GM21515 (cell line): ENCODE results near the gene PRRC2B.

Experiments used
- ATAC-seq: cut with Tn5 transposase; IDR thresholded peaks from one replicate; pipeline ENCODE4 v1.9.1; 2021; ENCODE audit not compliant: unreplicated experiment

PRRC2B gene

GRCh38 chr9:131484560-131485185 is 90.8 kb downstream of the PRRC2B start:
- no peak for ATAC-seq

DNA sequence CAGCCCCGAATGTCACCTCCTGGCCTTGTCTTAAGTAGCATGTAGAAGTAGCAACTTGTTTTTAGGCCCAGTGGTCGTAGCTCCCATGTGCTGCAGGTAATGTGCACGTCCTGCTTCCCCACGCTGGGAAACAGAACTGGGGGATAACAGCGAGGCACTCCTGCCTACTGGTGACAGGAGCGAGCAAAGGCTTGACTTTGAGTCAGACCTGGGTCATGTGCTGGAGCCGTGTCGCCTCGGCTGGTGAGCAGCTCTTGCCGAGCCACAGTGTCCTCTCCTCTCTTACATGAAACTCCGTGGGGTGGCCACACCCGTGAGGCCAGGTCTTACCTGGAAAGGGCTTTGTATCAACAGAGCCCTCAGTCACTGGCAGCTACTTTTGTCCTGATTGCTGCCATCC is 91.3 kb downstream of the PRRC2B start:
- no peak for ATAC-seq

- no peak for ATAC-seq
Measured at GRCh38 chr9:131485728-131486422, 92.0 kb downstream of the PRRC2B start.

DNA sequence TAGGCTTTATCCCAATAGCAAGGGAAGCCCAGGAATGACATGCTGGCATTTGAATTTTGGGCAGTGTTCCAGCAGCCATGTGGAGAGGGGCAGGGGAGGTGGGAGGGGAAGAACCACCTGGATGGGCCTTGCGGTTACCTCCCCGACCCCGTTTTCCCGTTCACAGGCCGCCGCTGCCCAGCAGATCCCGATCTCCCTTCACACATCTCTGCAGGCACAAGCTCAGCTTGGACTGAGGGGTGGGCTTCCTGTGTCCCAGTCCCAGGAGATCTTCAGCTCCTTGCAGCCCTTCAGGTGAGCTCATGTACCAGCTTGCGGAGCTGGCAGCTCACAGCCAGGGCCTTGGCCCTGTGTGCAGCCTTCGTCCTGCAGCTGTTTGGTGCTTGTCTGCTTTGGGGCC is 93.1 kb downstream of the PRRC2B start:
- ATAC-seq: no peak

DNA sequence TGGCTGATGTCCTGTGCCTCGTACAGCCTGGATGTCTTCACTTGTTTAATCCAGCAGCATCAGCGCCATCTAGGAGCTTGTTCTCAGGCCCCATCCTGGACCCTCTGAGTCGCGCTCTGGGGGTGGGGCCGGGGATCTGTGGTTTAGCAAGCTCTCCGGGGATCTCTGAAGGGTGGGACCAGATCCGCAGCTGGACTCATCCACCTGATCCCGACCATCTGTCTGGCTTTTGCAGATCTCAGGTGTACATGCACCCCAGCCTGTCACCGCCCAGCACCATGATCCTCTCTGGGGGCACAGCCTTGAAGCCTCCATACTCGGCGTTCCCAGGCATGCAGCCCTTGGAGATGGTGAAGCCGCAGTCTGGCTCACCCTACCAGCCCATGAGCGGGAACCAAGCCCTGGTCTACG is 93.7 kb downstream of the PRRC2B start:
- no peak for ATAC-seq

- no peak for ATAC-seq
Measured at GRCh38 chr9:131490514-131490913, 96.6 kb downstream of the PRRC2B start.

GRCh38 chr9:131491001-131491710 is 97.3 kb downstream of the PRRC2B start:
- ATAC-seq: no peak

GRCh38 chr9:131492070-131492469 is 98.2 kb downstream of the PRRC2B start:
- ATAC-seq: no peak

- ATAC-seq: no peak
Measured at GRCh38 chr9:131494296-131494870, 100.5 kb downstream of the PRRC2B start.

- ATAC-seq: no peak
Measured at GRCh38 chr9:131495785-131496184, 101.9 kb downstream of the PRRC2B start.

DNA sequence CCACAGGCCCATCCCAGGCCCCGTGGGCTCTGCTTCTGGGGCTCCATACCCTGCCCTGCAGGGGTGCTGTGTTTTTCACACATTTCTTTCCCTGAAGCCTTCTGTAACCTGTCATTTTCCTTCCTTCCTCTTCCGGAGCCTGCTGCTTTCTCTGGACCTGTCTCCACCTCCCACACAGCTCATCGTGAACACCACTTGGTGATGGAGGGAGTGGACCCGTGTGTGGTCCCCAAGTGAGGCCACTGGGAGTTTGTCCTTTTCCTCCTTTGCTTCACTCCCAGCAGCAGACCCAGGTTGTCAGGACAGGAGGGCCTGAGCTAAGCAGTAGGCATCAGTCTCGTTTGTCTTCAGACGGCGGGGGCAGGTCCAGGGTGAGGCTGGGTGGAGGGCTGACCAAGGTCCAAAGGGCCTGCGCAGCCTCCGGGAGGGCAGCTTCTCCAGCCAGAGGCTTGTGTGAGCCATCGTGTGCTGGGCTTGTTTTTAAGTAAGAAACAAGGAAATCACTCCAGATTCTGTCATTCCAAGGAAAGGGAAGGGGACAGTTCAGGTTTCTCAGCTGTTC is 103.0 kb downstream of the PRRC2B start:
- ATAC-seq: no peak

DNA sequence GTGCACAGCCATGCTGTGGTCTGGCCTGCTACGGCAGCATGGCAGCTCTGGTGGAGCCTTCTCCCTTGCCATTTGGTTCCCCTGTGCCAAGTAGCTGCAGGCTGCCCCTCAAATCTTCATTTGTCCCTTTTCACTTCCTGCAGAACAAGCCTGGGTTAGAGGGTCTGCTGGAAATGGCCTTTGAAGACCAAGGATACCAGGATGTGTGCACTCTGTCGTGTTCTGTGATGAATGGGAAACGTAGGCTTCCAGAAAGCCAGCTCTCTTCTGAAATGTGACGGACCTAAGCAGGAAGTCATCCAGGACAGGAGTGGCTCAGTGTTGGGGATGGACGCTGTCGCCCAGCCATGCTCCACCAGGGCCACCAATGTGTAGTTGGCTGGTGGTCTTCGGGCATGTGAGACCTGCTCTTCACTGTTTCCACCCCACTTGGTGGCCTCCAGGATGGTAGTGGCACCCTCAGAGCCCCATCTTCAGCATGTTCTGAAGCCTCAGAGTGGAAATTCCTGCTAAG is 105.4 kb downstream of the PRRC2B start:
- ATAC-seq: no peak

GRCh38 chr9:131500377-131500776 is 106.5 kb downstream of the PRRC2B start:
- no peak for ATAC-seq

DNA sequence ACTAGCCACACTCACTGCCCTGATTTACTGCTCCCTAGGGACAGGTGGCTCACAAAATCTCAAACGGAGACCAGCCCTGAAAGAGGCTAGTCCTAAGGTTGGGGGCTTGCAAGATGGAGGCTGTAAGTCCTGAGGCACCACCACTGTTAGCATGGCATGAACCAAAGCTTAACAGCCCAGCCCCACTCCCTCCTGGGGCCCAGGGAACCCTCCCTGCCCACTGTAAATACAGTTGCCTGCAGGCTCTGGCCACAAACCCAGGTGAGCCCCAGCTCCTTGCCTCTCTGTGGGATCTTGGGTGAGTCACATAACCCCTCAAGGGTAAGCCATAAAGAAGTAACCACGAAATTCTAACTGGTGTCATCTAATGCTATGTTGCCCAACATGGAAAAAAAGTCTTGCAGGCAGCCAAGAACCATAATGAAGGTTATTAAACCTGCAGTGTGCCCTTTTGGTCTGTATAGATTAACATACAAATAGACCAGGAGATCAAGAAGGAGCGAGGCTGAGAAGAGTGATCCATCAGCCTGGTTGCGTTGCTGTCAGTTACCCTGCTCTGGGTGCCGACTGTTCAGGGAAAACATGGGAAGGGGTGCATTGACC is 107.2 kb downstream of the PRRC2B start:
- ATAC-seq: no peak

GRCh38 chr9:131502781-131503625 is 109.1 kb downstream of the PRRC2B start, which contains the start of gene POMT1:
POMT1 (plus strand) TSS chr9:131502918; CDS start chr9:131504219, 1,301 bp downstream.
- ATAC-seq: no peak

DNA sequence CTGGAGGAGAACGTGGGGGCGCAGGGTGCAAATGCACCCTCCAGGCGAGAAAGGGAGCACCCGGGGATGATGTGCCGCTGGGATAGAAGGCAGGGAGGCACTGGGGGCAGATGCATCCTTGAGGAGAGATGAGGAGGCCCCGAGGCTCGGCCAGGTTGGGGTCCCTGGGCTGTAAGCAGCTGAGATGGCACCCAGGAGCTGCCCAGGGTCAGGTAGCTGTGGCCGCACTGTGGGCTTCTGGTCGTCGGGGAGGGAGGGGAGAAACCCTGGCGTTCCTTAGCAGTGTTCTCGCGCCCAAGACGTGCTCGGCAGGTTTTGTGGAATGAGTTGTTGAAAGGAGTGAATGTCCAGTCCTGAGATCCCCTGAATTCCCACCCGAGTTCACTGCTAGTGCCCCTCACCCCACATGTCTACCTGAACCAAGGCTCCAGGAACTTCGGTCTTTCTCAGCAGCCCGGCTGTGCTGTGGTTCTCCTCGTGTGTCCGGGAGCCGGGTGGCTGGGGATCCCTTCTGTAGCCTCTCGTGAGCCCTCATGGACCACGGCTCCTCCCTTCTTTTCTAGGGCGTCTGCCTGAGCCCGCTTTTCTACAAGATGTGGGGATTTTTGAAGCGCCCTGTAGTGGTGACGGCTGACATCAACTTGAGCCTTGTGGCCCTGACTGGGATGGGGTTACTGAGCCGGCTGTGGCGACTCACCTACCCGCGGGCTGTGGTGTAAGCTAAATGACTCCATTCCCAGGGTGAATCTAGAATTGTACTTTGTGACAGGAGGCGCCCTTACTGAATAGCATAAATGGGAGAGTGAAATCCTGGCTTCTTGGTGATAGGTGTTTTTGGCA is 110.0 kb downstream of the PRRC2B start:
- no peak for ATAC-seq

GRCh38 chr9:131505012-131505411 is 111.1 kb downstream of the PRRC2B start:
- ATAC-seq: no peak

GRCh38 chr9:131511416-131511815 is 117.5 kb downstream of the PRRC2B start:
- ATAC-seq: no peak

GRCh38 chr9:131511880-131512279 is 118.0 kb downstream of the PRRC2B start:
- ATAC-seq: no peak
